Measurements from ENCODE around the gene MVB12B. TPM values are rescaled to one million over a fixed set of nuclear protein-coding genes. Genes with fewer than 3 reads are reported as not detected.

The MVB12B gene
- total RNA-seq, 1 experiment from 2014 or later = 5.8 TPM

GRCh38 chr9:126372716-126373115 is 46.1 kb downstream of the MVB12B start:
- Mint-ChIP-seq H3K36me3 (ENCODE audit: insufficient read depth in 1 of 3, low read depth in 3 of 3) (no peaks in the 10 kb centered on the region), H3K9me3 (no peaks in the 10 kb centered on the region), H3K27me3 (ENCODE audit: low read depth) (no peaks in the 10 kb centered on the region), H3K4me3 (peak overlapping the region in 1 of 2 experiments; percentile 2; a peak in 1 of 5 replicates), H3K27ac (no peak overlapping the region; a peak in 2 of 7 replicates), H3K4me1 (peaks cover 33 to 50% of the 10 kb centered on the region in 2 experiments)
- Histone ChIP-seq H3K27ac (ENCODE audit: insufficient read length, low read depth, low read length) (no peak overlapping the region), H3K9me3 (ENCODE audit: control insufficient read depth, low read depth, low read length) (no peaks in the 10 kb centered on the region), H3K18ac (ENCODE audit: insufficient read length, low read depth, low read length) (no peak overlapping the region), H3K4me2 (ENCODE audit: insufficient read depth, insufficient read length, low read length) (no peak overlapping the region), H2BK20ac (ENCODE audit: low read depth, low read length, poor library complexity, severe bottlenecking) (no peak overlapping the region), H2BK15ac (ENCODE audit: low read depth, low read length) (no peak overlapping the region), H4K91ac (ENCODE audit: insufficient read length, low read depth, low read length) (no peak overlapping the region), H4K5ac (ENCODE audit: insufficient read length, low read depth, low read length) (no peak overlapping the region), H3K23me2 (ENCODE audit: insufficient read length, low read depth, low read length, poor library complexity, severe bottlenecking) (no peaks in the 10 kb centered on the region), H3K9ac (ENCODE audit: extremely low read depth, insufficient read length, low read length) (no peak overlapping the region), H3K56ac (ENCODE audit: insufficient read length, low read depth, low read length) (no peak overlapping the region), H2BK12ac (ENCODE audit: insufficient read length, low read depth, low read length) (no peak overlapping the region), H3K14ac (ENCODE audit: insufficient read depth, low read length) (no peak overlapping the region), H2BK120ac (ENCODE audit: low read depth, low read length, poor library complexity, severe bottlenecking) (no peak overlapping the region), H3K79me1 (ENCODE audit: insufficient read depth, low read depth, low read length, poor library complexity, severe bottlenecking) (no peaks in the 10 kb centered on the region), H3K4me1 (ENCODE audit: insufficient read depth, low read length) (peaks cover 8% of the 10 kb centered on the region; the same call in 1 of the 2 replicates), H2AK5ac (ENCODE audit: insufficient read length, low read length) (no peak overlapping the region), H2AFZ (ENCODE audit: low read length) (no peak overlapping the region), H4K8ac (replicated peaks; ENCODE audit: insufficient read length, low read depth, low read length) (no peak overlapping the region), H3K79me2 (ENCODE audit: insufficient read depth, low read length) (no peaks in the 10 kb centered on the region), H3K23ac (ENCODE audit: insufficient read length, low read depth, low read length) (no peak overlapping the region), H3K27me3 (ENCODE audit: insufficient read depth, low read length) (no peaks in the 10 kb centered on the region), H4K20me1 (ENCODE audit: control insufficient read depth, insufficient read depth, insufficient read length) (no peaks in the 10 kb centered on the region), H2BK5ac (ENCODE audit: insufficient read length, low read length) (no peak overlapping the region), H3K4ac (ENCODE audit: low read depth, low read length) (no peak overlapping the region), H3T11ph (ENCODE audit: low read length) (no peak overlapping the region)
- WGBS (ENCODE audit: extremely low coverage, insufficient read length, low lambda C conversion rate) = no CpG with 5 or more reads among the region's 6 CpGs
- TF ChIP-seq CTCF (conservative IDR thresholded peaks at IDR 0.05) = no peak
- DNase-seq = no peak
